HG03196 (cell line): ENCODE data around the gene RPL26.

Source experiments
- ATAC-seq: cut with Tn5 transposase; IDR thresholded peaks from one replicate; pipeline ENCODE4 v1.9.1; 2021; ENCODE audit not compliant: unreplicated experiment

The RPL26 gene

DNA sequence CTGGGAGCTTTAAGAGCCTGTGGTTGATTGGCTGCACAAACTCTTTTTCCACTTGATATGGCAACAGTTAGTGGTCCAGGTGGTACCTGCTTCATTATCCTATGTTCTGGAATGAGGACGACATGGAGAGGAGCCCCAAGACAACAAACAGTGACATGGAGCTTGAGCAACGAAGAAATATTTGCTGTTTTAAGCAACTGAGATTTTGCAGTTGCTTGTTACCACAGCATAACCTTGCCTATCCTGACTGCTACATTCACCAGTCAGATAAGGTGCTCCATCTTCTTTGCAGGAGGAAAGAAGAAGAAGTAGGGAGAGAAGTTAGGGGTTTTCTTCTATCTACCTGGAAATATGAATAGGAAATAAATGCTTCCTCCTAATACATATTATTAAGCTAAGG lies 50.9 kb downstream of the RPL26 start:
- no peak for ATAC-seq
